H9 (cell line): ENCODE results near the gene PA2G4. TPM values are rescaled to one million over a fixed set of nuclear protein-coding genes. Genes with fewer than 3 reads are reported as not detected.

Experiments
- DNase-seq: peaks from one replicate; pipeline ENCODE4 v3.0.0-alpha.2; 2017
- H2AFZ ChIP-seq: one replicate; pipeline ENCODE4 v1.6.1; 2013; ENCODE audit warnings: mild to moderate bottlenecking, low read length, control low read depth, moderate library complexity
- H2AK5ac ChIP-seq: 2 replicates; pipeline ENCODE4 v1.6.1; 2013; ENCODE audit warnings: low read length, control low read depth, mixed read lengths; ENCODE audit not compliant: insufficient read length
- H2BK120ac ChIP-seq: one replicate; pipeline ENCODE4 v1.6.1; 2013; ENCODE audit warnings: low read depth, mild to moderate bottlenecking, low read length, control low read depth, inconsistent platforms; ENCODE audit not compliant: poor library complexity, severe bottlenecking
- H2BK12ac ChIP-seq: 2 replicates; pipeline ENCODE4 v1.6.1; 2013; ENCODE audit warnings: low read length, control low read depth, mixed read lengths, low read depth; ENCODE audit not compliant: insufficient read length
- H2BK15ac ChIP-seq: 2 replicates; pipeline ENCODE4 v1.6.1; 2013; ENCODE audit warnings: low read depth, low read length, control low read depth
- H2BK20ac ChIP-seq: one replicate; pipeline ENCODE4 v1.6.1; 2013; ENCODE audit warnings: low read depth, mild to moderate bottlenecking, low read length, control low read depth, inconsistent platforms; ENCODE audit not compliant: poor library complexity, severe bottlenecking
- H2BK5ac ChIP-seq: 2 replicates; pipeline ENCODE4 v1.6.1; 2013; ENCODE audit warnings: low read length, control low read depth, mixed read lengths; ENCODE audit not compliant: insufficient read length
- H3K14ac ChIP-seq: 2 replicates; pipeline ENCODE4 v1.6.1; 2013; ENCODE audit warnings: low read length, control low read depth; ENCODE audit not compliant: insufficient read depth
- H3K18ac ChIP-seq: 2 replicates; pipeline ENCODE4 v1.6.1; 2013; ENCODE audit warnings: low read depth, mild to moderate bottlenecking, mixed read lengths, low read length, control low read depth; ENCODE audit not compliant: insufficient read length
- H3K23ac ChIP-seq: 2 replicates; pipeline ENCODE4 v1.6.1; 2013; ENCODE audit warnings: low read length, control low read depth, mixed read lengths, low read depth; ENCODE audit not compliant: insufficient read length
- H3K23me2 ChIP-seq: 2 replicates; pipeline ENCODE4 v1.6.1; 2013; ENCODE audit warnings: low read depth, mild to moderate bottlenecking, mixed read lengths, low read length, control low read depth; ENCODE audit not compliant: insufficient read length, poor library complexity, severe bottlenecking
- H3K27ac ChIP-seq: 2 replicates; pipeline ENCODE4 v1.5.1; 2013; ENCODE audit warnings: low read length, control low read depth, mixed read lengths, low read depth; ENCODE audit not compliant: insufficient read length
- H3K27me3 ChIP-seq: 2 replicates; pipeline ENCODE4 v1.6.1; 2013; ENCODE audit warnings: low read length, control low read depth, inconsistent platforms; ENCODE audit not compliant: insufficient read depth
- H3K4ac ChIP-seq: 2 replicates; pipeline ENCODE4 v1.6.1; 2013; ENCODE audit warnings: low read depth, mild to moderate bottlenecking, control low read depth, inconsistent platforms, low read length, moderate library complexity
- H3K4me1 ChIP-seq: 2 replicates; pipeline ENCODE4 v1.6.1; 2013; ENCODE audit warnings: low read length, control low read depth, inconsistent platforms; ENCODE audit not compliant: insufficient read depth
- H3K4me2 ChIP-seq: 2 replicates; pipeline ENCODE4 v1.6.1; 2013; ENCODE audit warnings: low read length, control low read depth, mixed read lengths; ENCODE audit not compliant: insufficient read length, insufficient read depth
- H3K56ac ChIP-seq: 2 replicates; pipeline ENCODE4 v1.6.1; 2013; ENCODE audit warnings: low read depth, mild to moderate bottlenecking, mixed read lengths, low read length, control low read depth; ENCODE audit not compliant: insufficient read length
- H3K79me1 ChIP-seq: 2 replicates; pipeline ENCODE4 v1.6.1; 2013; ENCODE audit warnings: low read depth, mild to moderate bottlenecking, moderate library complexity, low read length, control low read depth, inconsistent platforms; ENCODE audit not compliant: insufficient read depth, poor library complexity, severe bottlenecking
- H3K79me2 ChIP-seq: 2 replicates; pipeline ENCODE4 v1.6.1; 2013; ENCODE audit warnings: low read length, control low read depth, inconsistent platforms; ENCODE audit not compliant: insufficient read depth
- H3K9ac ChIP-seq: 2 replicates; pipeline ENCODE4 v1.6.1; 2013; ENCODE audit warnings: low read length, control low read depth, mixed read lengths; ENCODE audit not compliant: insufficient read length; ENCODE audit errors: extremely low read depth
- H3K9me3 ChIP-seq: one replicate; pipeline ENCODE4 v1.6.1; 2013; ENCODE audit warnings: low read depth, low read length, inconsistent platforms; ENCODE audit not compliant: control insufficient read depth
- H3T11ph ChIP-seq: one replicate; pipeline ENCODE4 v1.6.1; 2013; ENCODE audit warnings: mild to moderate bottlenecking, low read length, control low read depth, inconsistent platforms
- H4K20me1 ChIP-seq: one replicate; pipeline ENCODE4 v1.6.1; 2013; ENCODE audit not compliant: control insufficient read depth, insufficient read length, insufficient read depth
- H4K5ac ChIP-seq: 2 replicates; pipeline ENCODE4 v1.6.1; 2013; ENCODE audit warnings: low read depth, mild to moderate bottlenecking, mixed read lengths, low read length, control low read depth; ENCODE audit not compliant: insufficient read length
- H4K8ac ChIP-seq: replicated peaks from 2 replicates; pipeline ENCODE4 v1.6.1; 2013; ENCODE audit warnings: low read length, control low read depth, mixed read lengths, low read depth; ENCODE audit not compliant: insufficient read length
- H4K91ac ChIP-seq: 2 replicates; pipeline ENCODE4 v1.6.1; 2013; ENCODE audit warnings: low read depth, mild to moderate bottlenecking, moderate library complexity, mixed read lengths, low read length, control low read depth; ENCODE audit not compliant: insufficient read length
- H3K27ac Mint-ChIP-seq, 3 experiments: 2 replicates in 2 of 3; 3 replicates in 1 of 3; pipeline ENCODE4 v1.8.0; 2020 to 2021; ENCODE audit warnings: mixed read lengths in 3 of 3, mild to moderate bottlenecking in 1 of 3, moderate library complexity in 1 of 3
- H3K27me3 Mint-ChIP-seq: 2 replicates; pipeline ENCODE4 v1.8.0; 2021; ENCODE audit warnings: low read depth, mild to moderate bottlenecking, moderate library complexity, mixed read lengths
- H3K36me3 Mint-ChIP-seq, 3 experiments: 2 replicates in 2 of 3; 3 replicates in 1 of 3; pipeline ENCODE4 v1.8.0; 2020 to 2021; ENCODE audit warnings: low read depth in 3 of 3, mixed read lengths in 3 of 3; ENCODE audit not compliant: insufficient read depth in 1 of 3
- H3K4me1 Mint-ChIP-seq, 2 experiments: 2 replicates each; pipeline ENCODE4 v1.8.0; 2020; ENCODE audit warnings: mixed read lengths in 2 of 2
- H3K4me3 Mint-ChIP-seq, 2 experiments: 2 replicates in 1 of 2; 3 replicates in 1 of 2; pipeline ENCODE4 v1.8.0; 2020 to 2021; ENCODE audit warnings: mild to moderate bottlenecking in 2 of 2, mixed read lengths in 2 of 2, moderate library complexity in 1 of 2
- H3K9me3 Mint-ChIP-seq, 2 experiments: 2 replicates in 1 of 2; 3 replicates in 1 of 2; pipeline ENCODE4 v1.8.0; 2020; ENCODE audit warnings: mild to moderate bottlenecking in 2 of 2, mixed read lengths in 2 of 2, moderate library complexity in 1 of 2
- WGBS: extraction: QIAGEN DNeasy Blood & Tissue Kit; methylation state at CpG from one replicate; pipeline ENCODE4 v1.1.7; 2013; ENCODE audit warnings: missing lambda C conversion rate, low lambda C conversion rate, mixed read lengths; ENCODE audit not compliant: insufficient read length; ENCODE audit errors: extremely low coverage; 5-methylcytosine and 5-hydroxymethylcytosine counted together
- total RNA-seq: library from RNA; stranded (reverse); gene quantifications from 2 replicates; pipeline ENCODE4 v1.2.1, GENCODE V29; 2021
- TF ChIP-seq, protein P1 (sequence below): fragments of 200-600 bp; sonication (generic); conservative IDR thresholded peaks from 3 replicates; pipeline ENCODE4 v1.8.0; 2021; ENCODE audit warnings: antibody characterized with exemption, mild to moderate bottlenecking

The PA2G4 gene
- total RNA-seq, 1 experiment from 2014 or later: 248 TPM

DNA sequence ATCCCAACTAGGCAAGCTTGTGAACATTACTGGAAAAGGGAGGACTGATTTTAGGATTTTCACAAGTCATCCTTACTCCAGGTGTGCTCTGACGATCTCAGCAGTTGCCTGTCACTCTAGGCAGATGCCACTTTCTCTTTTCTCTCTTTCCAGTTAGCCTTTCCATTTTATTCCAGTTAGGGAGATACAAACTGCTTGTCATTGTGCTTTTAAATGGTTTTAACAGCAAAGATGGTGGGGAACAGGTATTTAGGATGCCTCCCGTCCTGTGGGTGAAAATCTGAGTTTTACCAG lies 1.2 kb downstream of the PA2G4 start:
- Histone ChIP-seq H4K8ac (no peak overlapping the region), H3K4me1 (peaks cover 8% of the 10 kb centered on the region; the same call in 1 of the 2 replicates), H3K18ac (no peak overlapping the region), H3K4ac (no peak overlapping the region), H2BK12ac (no peak overlapping the region), H3K27me3 (no peaks in the 10 kb centered on the region), H3K9ac (peak overlapping the region; percentile 78), H2BK20ac (no peak overlapping the region), H3K23ac (no peak overlapping the region), H3K9me3 (no peaks in the 10 kb centered on the region), H2AFZ (no peak overlapping the region), H2BK120ac (no peak overlapping the region), H4K91ac (no peak overlapping the region), H4K20me1 (no peaks in the 10 kb centered on the region), H3K56ac (no peak overlapping the region), H2BK15ac (no peak overlapping the region), H3K27ac (no peak overlapping the region), H3K79me2 (peaks cover 17% of the 10 kb centered on the region; the same call in 1 of the 2 replicates), H2BK5ac (no peak overlapping the region), H2AK5ac (no peak overlapping the region), H3T11ph (no peak overlapping the region), H3K23me2 (peaks cover 8% of the 10 kb centered on the region), H3K4me2 (peak overlapping the region; percentile 81), H4K5ac (no peak overlapping the region), H3K79me1 (no peaks in the 10 kb centered on the region), H3K14ac (no peak overlapping the region)
- peak overlapping the region in 1 of 3 experiments; percentile 100; a peak in 3 of 7 replicates for H3K27ac Mint-ChIP-seq
- no peak for DNase-seq
- H3K27me3 Mint-ChIP-seq: no peaks in the 10 kb centered on the region; the same call in 1 of the 2 replicates
- WGBS: no CpG with 5 or more reads among the region's 2 CpGs
- H3K4me3 Mint-ChIP-seq: peak overlapping the region; percentile 95 to 100
- TF ChIP-seq, protein P1, sequence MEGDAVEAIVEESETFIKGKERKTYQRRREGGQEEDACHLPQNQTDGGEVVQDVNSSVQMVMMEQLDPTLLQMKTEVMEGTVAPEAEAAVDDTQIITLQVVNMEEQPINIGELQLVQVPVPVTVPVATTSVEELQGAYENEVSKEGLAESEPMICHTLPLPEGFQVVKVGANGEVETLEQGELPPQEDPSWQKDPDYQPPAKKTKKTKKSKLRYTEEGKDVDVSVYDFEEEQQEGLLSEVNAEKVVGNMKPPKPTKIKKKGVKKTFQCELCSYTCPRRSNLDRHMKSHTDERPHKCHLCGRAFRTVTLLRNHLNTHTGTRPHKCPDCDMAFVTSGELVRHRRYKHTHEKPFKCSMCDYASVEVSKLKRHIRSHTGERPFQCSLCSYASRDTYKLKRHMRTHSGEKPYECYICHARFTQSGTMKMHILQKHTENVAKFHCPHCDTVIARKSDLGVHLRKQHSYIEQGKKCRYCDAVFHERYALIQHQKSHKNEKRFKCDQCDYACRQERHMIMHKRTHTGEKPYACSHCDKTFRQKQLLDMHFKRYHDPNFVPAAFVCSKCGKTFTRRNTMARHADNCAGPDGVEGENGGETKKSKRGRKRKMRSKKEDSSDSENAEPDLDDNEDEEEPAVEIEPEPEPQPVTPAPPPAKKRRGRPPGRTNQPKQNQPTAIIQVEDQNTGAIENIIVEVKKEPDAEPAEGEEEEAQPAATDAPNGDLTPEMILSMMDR: no peak
- H3K36me3 Mint-ChIP-seq: peaks cover 42 to 84% (median 68%) of the 10 kb centered on the region in 3 experiments
- H3K9me3 Mint-ChIP-seq: peaks cover 0 to 3% of the 10 kb centered on the region in 2 experiments; a peak in 1 of 5 replicates
- peaks cover 22 to 27% of the 10 kb centered on the region in 2 experiments for H3K4me1 Mint-ChIP-seq
